Glomerular visceral epithelial cell (primary cell): ENCODE results near the gene SSH2.

Experiments
- DNase-seq: peaks from one replicate; pipeline ENCODE4 v3.0.0-alpha.2; 2016; ENCODE audit errors: extremely low spot score

Gene SSH2

DNA sequence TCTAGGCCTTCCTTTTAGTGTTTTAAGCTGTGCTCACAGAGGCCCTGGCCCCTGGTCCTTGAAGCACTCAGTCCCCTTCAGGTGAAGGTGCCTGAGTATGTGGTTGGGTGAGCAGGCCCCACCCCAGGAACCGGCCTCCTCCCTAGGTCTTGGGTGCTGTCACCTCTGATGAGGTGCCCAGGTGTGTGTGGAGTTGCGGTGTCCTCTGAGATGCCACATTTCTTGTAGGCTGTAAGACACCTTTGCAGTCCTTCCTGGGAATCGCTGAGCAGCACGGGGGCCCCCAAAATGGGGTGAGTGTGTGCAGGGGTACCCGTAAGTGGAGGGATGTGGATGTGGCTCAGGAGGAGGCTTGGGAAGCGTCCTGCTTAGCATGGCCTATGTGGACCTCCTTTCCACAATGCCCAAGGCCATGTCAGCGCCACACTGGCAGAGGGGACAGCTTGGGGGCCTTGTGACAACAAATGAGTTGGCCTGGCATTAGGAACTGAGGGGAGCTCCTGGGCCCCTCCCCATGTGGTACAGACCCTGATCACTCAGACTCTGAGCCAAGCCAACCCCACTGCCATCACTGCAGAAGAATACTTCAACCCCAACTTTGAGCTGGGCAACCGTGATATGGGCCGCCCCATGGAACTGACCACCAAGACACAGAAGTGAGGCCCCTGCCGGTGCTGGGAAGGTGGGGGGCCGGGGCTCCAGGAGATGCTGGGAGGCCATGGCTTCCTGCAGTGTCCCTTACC, 318.5 kb downstream of the SSH2 start:
- DNase-seq: no peak

DNA sequence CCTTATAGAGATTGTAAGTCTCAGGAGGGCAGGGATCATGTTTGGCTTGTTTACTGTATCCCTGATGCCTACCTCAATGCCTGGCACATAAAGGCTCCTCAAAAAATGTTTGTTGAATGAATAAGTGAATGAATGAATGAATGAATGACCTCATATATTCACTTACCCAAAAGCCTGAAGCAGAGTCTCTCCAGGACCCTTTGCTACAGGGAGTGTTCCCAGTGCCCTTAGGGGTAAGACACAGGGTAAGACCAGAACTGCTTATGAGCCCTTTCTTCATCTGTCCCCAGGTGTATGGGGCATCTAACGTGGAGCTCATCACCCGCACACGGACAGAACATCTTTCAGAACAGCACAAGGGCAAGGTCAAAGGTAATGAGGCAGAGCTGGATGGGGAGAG, 319.6 kb downstream of the SSH2 start:
- DNase-seq: no peak

DNA sequence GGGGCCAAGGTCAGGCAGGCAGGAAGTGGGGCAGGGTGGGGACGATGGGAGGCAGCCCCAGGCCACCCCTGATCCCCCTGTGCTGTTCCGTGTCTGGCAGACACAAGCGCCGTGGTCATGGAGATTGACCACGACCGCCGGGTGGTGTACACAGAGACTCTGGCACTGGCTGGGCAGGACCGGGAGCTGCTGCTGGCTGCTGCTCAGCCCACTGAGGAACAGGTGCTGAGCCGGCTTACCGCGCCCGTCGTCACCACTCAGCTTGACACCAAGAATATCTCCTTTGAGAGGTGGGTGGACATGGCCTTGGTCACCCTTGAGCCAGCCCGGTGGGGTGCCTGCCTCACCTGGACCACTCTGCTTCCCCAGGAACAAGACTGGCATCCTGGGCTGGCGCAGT, 321.0 kb downstream of the SSH2 start:
- no peak for DNase-seq

DNA sequence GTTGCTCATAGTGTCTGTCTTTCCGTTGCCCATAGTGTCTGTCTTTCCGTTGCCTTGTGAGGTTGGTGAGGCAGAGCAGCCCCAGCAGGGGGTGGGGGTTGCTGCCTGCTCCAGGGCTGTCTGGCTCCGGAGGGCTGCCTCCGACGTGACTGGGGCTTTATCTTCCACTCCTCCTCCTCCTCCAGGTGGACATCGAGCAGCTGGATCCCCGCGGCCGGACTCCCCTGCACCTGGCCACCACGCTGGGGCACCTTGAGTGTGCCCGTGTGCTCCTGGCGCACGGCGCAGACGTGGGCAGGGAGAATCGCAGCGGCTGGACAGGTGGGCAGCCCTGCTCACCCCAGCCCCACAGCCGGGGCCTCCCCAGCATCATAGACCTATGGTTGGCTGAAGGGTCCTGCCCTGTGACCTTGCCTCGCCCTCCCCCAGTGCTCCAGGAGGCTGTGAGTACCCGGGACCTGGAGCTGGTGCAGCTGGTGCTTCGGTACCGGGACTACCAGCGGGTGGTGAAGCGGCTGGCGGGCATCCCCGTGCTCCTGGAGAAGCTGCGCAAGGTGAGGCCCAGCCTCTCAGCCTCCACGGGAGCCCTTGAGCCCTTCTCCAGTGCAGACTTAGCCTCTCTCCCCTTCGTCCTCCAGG, 322.4 kb downstream of the SSH2 start:
- DNase-seq: no peak

DNA sequence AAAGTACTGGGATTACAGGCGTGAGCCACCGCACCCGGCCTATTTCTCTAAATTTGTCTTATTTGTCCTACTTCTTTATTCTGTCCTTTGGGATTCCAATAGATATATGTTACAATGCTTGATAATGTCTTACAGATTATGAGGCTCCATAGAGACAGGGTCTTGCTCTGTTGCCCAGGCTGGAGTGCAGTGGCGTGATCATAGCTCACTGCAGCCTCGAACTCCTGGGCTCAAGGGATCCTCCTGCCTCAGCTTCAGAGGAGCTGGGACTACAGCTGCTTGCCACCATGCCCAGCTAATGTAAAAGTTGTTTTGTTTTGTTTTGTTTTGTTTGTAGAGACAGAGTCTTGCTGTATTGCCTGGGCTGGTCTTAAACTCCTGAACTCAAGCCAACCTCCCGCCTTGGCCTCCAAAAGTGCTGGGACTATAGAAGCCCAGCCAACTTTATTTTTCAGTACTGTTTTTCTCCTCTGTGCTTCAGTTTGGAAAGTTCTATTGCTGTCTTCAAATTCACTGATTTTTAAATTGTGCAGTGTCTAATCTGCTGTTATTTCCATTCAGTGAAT, 326.8 kb downstream of the SSH2 start:
- DNase-seq: no peak

DNA sequence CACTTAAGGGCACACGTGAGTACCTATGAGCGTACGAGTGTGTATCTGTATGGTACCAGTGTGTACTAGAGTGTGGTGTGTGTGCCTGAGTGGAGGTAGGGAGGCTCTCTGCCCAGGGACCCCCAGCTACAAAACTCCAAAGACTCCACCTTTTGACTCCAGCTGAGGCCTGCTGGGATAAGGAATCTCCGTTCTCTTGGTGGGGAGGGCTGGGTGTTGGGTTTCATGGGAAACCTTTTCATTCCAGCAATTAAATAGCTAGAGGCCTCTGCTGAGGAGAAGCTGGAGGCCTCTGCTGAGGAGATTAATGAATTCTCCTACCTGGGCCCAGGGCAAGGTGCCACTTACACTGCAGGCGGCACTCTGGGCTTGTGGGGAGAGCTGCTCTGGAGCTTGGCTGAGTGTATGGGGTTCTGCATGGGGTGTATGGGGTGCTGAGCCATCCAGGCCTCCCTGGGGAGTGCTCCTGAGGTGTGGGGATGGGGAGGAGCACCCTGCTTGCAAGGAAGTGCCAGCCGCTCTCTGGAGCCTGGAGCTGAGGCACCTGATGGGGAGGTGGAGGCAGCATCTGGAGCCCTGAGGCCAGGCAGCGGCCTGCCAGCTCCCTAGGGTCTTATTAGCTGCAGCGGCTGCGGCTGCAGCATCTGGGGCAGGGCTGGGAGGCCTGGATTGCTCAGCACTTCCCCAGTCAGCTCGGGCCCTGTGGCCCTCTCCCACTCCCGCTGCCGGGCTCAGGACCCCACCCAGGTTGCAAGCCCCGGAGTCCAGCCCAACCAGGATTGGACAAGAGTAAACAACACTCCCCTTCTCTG, 332.5 kb downstream of the SSH2 start:
- DNase-seq: no peak

DNA sequence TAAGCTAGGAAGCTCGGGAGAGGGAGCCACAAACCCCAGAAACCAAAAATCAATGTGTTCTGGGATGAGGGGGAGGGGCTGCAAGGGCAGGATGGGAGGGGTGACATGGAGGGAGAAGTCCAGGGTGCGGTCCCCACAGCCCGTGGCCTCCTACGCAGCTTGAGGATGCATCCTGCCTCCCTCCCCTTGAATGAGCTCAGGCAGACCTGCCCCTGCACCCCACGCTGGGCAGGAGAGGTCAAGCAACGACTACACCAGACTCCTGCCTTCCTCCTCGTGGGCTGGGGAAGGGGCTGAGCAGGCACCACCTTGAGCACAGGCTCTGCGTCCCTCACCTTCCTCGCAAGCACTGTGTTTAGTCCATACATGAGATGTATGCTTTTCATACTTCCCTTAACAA, 333.2 kb downstream of the SSH2 start:
- DNase-seq: no peak

DNA sequence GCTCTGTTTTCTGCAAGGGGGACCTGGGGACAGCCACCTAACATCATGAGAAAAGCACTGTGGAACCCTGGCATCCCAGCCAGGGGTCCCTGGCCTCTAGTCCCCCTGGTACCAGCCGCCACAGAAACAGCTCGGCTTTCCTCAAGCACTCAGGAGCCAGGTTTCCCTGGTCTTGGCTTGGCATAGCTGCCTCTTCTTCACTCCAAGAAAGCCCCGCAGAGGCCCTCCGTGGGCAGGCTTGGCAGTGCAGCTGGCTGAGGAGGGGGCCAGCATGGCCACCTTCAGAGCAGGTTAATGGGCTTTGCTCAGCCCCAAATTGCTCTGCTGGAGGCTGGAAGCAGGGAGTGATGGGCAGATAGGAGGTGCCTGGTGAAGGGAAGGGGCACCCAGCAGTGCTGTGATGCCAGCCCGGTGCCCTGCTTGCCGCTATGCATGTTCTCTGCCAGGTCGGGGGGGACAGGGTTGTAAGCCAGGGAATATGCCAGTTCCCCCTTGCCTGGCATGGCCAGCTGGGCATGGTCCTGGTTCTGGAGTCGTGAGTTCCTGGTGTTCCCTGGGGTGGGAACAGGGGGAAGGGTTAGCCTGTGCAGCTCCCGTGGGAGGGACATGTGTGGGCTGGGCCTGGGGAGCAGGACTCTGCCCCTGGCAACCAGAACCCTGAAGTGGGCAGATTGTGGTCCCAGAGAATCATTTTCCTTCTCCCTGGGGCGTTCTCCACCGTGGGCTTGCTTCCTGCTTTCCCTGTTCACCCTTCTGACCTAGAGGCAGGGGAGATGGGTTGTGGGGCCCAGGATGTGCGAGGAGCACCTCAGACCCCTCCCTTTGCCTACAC, 333.9 kb downstream of the SSH2 start:
- no peak for DNase-seq

DNA sequence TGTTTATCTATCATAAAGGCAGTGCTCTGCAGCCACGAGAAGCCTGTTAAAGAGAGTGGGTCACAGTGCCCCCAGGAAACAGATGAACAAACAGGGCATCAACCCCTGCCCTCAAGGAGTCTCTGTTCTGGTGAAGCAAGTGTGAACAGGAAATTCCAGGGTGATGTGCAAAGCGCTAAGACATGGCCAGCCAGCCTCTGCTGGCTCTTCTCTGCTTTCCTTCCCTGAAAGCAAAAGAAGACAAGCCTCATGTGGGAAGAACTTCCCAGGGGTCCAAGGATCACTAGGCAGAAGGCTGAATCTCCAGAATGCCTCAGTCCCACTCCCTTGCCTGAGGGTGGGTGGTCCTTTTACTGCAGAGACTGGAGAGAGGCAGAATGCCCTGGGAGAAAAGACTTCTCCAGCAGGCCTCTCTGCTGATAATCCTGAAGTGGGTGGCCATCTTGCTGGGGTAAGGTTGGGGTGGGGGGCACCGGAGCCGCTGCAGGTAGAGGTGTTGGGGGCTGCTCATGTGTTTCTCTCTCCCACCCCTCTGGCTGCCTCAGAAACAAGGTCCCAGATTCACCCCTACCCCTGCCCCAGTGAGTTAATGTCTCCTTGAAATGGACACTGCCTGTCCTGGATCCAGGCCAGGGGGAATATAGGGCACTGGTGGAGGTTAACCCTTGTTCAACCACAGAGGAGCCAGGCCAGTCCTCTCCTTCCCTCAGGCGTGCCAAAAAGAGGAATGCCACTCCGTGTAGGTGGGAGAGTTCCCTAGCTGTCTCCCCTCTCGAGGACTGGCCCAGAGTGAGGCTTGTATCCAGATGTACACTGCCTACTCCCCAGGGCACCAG, 334.7 kb downstream of the SSH2 start:
- DNase-seq: no peak

DNA sequence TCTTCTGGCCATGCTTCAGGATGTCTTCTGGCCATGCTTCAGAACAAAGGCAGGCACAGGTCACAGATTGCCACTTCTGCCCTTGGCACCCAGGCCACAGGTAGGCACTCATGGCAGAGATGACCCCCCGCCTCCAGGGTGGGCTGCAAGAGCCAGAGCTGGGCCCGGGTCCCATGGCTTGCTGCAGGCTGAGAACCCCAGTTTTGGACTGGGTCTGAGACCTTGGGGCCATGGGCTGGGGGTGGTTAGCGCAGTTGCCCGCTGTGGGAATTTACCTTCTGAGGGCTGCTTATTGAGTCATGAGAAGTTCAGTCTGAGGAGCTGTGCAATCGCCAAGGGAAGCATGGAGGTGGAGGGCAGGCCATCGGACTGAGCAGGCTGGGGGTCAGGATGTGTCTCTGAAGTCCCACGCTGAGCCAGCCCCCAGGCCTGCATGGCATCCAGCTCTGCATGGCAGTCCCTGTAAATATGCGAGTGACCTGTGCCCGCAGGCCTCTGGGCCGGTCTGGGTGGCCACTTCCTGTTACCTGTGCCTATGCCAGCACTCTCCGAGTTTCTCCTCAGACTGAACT, 335.4 kb downstream of the SSH2 start:
- no peak for DNase-seq

DNA sequence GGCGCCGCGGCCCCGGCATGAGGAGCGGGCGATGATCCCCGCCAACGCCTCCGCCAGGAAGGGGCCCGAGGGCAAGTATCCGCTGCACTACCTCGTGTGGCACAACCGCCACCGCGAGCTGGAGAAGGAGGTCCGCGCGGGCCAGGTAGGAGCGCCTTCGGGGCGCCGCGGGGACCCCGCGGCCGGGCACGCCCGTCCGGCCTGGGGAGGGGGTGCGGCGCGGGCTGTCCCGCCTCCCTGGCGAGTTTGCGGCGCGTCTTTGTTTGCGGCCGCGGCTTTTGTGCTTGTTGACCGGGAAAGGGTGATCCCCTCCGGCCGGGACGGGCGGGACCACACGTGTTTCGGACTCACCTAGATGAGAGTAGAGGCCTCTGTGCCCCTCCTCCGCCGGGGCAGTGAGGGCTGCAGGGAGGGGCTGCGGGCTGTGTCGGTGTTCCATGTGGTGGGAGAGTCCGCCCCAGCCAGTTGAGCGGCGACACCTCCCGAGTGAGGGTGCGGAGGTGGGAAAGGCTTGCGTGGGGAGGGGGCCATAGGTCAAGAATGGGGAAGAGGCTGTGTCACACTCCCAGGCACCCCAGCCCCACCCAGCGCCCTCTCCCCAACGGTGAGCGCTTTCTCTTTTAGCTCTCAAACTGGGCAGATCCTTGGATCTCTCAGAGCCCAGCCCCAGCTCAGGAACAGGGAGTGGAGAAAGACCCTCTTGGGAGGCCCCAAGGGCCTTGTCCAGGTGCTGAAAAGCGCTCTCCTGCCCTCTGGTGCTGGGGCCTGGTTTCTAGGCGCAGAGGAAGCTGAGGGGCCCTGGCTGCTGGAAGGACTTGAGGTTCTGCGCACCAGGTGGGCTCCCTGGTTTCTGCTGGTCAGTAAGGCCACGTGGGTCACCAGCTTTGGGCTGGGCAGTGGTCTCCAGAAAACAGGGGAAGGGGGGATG, 336.2 kb downstream of the SSH2 start:
- no peak for DNase-seq

DNA sequence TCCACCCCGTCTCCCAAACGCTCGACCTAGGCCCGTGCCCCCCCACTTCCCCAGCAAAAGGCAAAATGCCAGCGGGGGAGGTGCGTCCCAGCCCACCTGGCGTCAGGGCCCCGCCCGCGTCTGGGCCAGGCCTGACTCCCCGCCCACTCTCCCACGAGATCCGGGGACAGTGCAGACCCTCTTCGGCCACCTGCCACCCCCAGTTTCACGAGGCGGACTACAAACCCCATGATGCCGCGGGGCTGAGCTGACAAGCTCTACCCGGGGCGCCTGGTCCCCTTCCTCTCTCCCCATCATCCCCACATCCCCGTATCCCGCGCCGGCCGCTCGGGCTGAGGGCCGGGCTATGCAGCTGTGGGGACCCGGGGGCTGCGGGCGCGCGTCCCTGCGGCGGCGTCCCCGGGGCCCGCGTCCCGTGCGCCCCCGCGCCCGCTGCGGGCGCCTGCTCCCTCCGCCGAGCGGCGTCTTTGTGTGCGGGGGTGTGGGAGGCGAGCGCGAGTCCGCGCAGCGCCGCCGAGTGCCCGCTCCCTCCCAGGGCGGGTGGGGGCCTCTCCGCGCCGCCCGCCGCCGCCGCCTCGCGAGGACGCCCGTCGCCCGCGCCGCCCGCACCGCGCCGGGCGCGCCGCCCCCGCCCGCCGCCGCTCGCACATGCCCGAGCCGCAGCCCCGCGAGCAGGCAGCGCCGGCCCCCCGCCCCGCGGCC, 337.0 kb downstream of the SSH2 start, which contains the start of gene ANKRD13B:
Gene ANKRD13B, plus strand, starts transcription at position 283 of the 702 bp plus-strand sequence. CDS start 490 bp downstream, outside the sequence.
- DNase-seq: no peak

DNA sequence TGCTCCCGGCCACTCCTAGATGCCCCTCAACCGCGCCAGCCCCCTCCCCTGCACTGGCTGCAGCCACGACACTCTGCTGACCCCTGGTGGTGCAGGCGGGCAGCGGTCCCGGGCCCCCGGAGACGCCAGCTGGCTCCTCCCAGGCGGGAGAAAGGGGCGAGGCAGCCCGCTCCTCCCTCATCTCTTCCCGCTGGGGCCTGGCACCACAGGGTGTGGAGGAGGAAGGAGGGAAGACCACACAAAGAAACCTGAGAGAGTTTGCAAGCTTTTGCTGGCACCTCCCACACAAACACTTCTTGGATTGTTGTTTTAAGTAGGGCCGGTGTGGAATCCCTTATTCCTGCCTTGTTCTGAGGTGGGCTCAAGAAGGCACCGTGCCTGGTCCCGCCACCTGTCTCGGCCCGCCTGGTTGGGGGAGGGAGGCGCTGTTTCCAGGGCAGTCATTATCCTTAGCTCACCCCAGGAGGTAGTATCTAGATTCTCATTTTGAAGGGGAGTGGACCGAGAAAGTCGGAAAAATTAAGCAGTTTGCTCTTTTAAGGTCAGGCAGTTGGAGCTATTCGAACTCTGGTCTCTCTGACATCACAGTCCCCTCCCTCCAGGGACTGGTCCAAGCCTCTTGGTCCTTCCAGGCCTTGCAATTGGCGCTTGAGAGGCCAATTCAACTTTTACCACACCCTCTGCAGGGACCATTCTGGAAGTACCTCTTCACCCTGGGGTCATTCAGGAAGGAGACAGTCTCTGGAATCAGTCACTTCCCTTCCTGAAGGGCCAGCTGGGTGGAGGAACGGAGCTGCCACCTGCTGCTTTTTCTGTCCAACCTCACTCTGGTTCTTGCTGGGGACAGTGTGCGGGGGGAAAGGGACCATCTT, 338.1 kb downstream of the SSH2 start:
- DNase-seq: peak; percentile 90

DNA sequence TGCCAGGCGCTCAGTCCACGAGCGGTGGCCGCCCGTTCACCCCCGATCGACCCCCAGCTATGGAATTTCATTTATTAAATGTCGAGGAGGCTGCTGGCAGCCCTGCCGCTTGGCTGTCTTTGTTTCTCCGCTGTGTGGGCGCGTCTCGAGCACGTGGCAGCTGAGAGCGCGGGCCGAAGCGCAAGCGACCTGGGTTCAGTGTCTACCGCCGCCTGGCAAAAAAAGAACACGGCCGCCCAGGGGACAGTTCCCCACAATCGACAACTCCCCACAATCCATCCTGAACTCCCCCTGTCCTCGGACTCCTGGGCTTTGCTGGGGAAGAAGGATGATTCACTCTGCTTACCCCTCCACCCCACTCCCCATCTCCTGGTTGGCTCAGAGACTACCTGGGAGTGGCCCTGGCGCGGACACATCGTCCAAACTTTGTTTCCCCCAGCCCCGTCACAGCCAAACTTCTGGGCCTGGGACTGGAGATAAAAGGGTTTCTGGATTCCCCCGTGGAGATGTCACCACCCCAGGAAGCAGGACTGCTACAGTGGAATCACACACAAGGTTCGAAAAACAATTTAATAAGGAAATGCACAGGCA, 338.8 kb downstream of the SSH2 start:
- DNase-seq: peak; percentile 65

DNA sequence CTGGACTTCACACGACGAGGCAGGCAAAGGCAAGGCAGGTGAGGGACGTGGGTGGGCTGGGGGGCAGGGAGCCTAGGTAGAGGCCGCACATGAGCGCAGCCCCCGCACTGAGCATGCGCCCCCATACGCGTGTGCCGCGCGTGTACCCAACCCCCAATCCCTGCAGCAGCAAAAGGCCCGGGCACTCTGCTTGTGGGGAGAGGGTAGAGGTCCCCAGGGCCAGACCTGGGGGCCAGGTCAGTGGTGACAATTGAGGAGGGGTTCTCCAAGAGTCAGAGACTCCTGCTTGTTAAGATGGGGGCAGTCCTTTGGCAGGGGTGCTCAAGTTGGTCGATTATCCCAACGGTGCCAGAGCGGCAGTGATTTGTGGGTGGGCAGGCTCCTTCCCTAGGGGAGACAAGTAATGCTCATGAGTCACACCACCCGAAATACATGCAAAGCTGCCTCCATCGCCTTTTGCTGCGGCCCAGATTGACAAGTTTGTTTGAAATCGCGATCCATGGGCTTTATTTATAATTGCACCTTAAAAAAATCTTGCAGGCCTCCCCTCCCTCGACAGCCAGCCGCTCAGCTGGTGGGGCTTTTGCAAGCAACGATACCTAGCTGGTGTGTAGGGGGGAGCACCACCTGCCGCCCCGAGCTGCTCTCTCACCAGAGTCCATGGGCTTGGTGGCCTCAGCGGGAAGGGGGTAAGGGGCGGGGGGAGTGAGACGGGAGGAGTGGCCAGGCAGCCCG, 339.4 kb downstream of the SSH2 start:
- DNase-seq: no peak
